ENCODE results near the gene SLC25A20.
A peak's percentile ranks its signal among the peaks of the same experiment; 100 is the strongest.
"Not testable (repeated sequence)": the region's sequence is repeated elsewhere in the genome, so short reads cannot be mapped to it uniquely, and the experiment has no call there.

Gene SLC25A20, protein sequence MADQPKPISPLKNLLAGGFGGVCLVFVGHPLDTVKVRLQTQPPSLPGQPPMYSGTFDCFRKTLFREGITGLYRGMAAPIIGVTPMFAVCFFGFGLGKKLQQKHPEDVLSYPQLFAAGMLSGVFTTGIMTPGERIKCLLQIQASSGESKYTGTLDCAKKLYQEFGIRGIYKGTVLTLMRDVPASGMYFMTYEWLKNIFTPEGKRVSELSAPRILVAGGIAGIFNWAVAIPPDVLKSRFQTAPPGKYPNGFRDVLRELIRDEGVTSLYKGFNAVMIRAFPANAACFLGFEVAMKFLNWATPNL

DNA sequence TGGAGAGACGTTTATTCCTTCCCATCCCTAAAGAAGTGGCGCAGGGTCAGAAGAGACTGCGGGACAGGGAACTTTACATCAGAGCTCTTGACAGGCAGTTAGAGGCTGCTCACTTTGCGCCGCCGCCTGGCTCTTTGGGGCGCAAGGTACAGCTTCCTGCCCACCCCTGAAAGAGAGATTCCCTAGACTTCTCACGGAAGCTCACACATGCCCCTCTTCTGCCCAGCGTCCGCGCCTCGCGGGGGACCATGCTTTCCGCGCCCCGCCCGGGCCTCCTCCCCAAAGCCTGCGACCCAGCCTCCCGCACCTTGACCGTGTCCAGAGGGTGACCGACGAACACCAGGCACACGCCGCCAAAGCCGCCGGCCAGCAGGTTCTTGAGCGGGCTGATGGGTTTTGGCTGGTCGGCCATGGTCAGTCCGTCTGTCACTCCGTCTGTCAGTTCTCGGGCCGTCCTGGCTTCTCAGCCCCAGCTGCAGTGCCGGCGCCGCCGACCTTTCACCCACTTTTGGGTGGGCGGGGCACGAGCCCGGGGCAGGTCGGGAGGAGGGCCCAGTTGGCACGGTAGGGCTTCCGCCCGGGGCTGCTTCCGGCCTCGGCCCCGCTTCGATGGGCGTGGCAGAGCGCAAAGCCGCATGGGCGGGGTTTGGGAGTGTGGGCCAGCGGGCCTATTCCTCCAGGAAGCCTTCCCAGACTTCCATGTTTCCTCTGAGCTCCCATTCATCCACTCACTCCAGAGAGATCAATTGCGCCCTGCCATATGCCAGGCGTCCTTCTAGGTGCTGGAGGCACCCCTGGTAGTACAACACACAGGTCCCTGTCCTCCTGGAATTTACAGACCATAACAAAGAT, at the start of gene SLC25A20:
Gene SLC25A20 (minus strand): TSS at position 500 of the 852 bp plus-strand sequence. CDS start 88 bp downstream, at position 412.
- peak; percentile 86 for DNase-seq

DNA sequence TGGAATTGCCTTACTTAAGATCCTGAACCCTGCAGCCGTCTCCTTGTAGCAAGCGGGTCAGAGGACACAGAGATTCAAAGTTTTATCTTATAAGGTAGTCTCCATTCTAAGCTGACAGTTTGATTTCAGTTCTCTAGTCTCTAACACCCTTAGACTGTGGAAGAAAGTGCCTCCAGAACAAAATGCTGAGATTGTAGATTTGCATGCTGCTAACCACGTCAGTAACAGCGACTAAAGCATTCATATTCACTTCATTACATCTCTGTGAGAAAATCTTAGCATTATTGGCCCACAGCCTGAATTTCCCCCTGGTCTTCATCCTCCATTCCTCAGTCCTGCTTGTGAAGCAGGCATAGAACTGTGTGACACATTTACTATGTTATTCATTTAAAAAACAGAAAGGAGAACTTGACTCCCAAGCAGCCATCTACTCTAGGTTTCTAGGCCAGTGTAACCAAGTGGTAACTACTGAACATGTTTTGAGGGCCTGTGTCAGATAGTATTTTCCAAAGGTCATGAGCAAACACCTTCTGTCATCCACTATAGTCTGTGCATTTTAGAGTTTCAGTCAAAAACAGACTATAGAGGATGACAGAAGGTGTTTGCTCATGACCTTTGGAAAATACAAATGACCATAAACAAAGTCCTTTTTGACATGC, 47.3 kb upstream of the SLC25A20 start:
- no peak for DNase-seq

DNA sequence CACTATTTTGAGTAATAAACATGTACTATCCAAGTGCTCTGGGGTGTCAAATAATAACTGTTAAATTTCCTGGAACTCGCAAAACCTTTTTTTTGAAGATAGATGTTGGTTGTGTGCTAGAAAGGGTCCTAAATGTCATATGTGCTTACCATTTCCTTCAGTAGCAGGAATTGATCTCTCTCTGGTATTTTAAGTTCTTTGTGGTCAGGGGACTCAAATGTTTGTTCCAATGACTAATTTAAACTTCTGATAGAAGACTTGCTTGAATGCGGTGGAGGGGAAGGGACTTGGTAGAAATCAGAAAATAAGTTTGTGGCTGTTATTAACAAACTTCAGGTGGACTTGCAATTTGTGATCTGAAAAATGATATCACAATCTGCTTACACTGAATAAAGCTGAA, 46.8 kb upstream of the SLC25A20 start:
- DNase-seq, result no peak

DNA sequence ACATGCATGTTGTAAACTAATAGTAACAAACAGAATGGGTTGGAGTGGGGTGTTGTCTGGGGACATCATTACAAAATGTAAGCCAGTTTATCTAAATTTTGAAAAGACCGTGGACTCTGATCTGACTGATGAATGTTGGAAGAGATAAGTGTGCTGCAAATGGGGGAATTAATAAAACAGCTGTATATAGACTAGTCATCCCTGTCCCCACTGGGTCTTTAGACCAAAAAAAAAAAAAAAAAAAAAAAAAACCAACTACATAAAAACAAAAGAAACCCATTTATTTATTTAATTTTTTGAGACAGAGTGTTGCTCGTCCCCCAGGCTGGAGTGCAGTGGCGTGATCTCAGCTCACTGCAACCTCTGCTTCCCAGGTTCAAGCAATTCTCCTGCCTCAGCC, 40.0 kb upstream of the SLC25A20 start:
- no peak for DNase-seq

DNA sequence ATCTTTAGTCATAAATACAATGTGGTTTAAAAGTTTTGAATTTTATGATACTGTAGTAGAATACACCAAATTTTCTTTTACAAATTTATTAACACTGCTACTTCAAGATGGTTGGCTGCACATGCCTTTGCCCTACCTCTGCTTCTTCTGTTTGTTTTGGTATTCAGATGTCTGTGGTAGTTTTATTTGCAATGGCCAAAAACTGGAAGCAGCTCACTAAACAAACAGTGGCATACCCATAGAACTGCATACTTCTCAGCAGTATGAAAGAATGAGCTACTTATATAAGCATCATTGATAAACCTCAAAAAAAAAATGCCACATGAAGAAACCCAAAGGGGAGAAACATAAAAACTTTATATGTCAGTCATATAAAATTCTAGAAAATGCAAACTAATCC, 39.5 kb upstream of the SLC25A20 start:
- DNase-seq, result no peak

GRCh38 chr3:48935530-48935929, 36.8 kb upstream of the SLC25A20 start:
- DNase-seq, result no peak

DNA sequence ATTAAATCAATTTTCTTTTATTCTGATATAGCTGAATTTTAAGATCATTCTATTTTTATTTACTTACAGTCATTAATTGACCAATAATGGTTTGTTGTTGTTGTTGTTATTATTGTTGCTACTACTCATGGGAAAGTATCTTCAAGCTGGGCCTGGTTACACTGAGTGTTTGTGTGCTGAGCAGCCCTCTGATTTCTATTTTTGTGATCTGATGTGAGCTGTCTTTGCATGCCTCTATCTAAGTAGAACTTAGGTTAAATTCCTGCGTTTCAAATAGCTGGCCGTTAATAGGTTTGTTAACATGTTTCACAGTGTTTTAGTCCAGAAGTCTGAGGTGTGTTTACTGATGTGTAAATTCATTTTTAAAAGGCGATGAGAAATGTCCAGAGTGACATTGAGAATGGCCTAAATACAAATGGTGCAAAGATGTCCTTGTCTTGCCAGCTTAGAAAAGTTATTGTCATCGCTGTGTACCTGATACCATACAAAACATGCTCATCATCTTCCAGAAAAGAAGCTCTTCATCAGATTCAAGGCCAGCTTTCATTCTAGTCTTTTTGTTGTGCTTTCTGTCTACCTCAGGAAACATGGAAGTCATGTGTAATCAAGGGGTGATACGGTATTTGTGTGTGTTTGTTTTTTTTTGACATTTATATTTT, 35.8 kb upstream of the SLC25A20 start:
- DNase-seq, result no peak

DNA sequence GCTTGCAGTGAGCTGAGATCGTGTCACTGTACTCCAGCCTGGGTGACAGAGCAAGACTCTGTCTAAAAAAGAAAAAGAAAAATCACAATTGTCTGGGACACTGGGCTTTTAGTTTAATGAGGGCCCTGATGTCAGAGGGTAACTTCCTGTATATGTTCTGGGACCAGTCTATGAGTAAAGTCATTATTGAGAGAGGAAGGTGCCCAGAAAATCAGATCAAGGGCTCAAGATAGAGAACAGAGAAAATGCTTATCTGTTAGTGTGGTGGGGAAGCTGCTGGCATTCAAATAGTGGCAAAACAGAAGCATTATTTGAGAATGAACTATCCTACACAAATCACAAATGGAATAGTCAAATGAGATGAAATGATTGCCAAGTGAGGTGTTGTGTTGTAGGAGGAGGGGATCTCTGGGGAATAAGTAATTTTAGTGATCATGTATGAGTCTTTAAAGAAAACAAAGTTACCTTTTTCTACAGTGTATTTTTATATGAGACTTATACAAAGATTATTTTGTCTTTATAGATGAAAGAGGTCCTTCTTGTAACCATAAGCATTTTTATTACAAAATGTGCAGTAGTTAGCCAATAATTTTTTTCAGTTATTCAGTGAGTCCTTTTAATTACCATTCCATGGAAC, 33.4 kb upstream of the SLC25A20 start:
- no peak for DNase-seq

GRCh38 chr3:48930590-48930989, 31.9 kb upstream of the SLC25A20 start:
- no peak for DNase-seq

DNA sequence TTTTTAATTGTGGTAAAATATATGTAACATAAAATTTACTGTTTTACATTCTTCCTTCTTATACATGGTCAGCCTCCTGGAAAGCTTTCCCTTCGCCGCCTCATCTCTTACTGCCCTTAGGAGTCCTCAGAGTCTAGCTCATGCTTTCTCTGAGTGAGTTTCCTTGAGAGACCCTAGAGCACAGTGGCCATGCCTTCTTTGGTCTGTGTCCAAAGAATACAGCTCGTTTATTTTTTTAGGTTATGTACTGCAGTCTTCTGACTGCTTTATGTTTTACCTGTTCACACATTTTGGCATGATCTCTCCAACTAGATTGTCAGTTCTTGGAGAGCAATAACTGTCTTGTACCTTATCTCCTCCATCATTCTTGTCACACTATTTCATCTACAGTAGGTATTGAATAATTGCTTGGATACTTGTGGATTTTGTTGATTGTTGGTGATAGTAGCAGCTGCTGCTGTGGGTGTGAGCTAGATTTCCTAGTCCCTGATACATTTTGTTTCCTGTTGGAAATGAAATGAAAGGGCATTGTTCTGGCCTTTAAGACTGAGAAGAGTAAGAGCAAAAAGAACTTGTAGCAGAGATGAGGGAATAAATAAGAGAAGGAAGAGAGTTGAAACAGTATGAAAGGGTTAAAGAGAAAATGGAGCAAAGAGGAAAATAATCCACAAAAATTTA, 30.8 kb upstream of the SLC25A20 start:
- DNase-seq, result no peak

DNA sequence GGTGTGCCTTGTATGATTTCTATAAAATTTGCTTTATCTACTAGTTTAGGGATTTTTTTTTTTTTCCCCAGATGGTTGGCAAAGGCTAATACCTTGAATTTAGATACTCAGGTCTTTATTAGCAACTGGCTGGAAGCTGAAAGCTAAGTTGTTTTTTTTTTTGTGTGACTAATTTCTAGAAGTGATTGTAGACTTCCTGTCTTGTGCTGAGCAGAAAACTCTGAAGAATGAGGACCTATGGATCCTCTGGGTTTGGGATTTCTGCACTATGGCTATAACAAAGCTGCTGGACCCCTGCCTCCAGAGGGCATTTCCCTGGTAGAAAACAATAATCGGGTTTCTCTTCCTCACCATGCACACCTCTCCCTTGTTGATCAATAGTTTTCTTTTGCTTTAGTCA, 30.0 kb upstream of the SLC25A20 start:
- no peak for DNase-seq

DNA sequence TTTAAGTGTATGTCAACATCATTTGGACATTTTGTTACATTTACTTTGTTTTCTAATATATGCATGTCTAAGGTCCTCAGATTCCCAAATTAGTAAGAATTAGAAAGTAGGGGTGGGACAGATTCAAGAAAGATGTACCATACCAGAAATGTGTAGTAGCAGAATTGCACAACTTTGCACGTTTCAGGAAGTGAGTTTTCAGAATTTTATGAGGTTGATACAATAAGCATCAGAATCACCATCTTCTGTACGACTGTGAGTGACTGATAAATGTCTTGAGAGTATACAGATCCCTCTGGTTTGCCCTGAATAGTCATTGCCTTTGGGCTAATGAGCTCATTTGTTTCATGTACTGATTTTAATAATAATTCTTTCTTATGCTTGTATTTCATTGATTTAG, 29.2 kb upstream of the SLC25A20 start:
- DNase-seq, result no peak

GRCh38 chr3:48926425-48927392, 28.0 kb upstream of the SLC25A20 start:
- DNase-seq, result peak; percentile 10

DNA sequence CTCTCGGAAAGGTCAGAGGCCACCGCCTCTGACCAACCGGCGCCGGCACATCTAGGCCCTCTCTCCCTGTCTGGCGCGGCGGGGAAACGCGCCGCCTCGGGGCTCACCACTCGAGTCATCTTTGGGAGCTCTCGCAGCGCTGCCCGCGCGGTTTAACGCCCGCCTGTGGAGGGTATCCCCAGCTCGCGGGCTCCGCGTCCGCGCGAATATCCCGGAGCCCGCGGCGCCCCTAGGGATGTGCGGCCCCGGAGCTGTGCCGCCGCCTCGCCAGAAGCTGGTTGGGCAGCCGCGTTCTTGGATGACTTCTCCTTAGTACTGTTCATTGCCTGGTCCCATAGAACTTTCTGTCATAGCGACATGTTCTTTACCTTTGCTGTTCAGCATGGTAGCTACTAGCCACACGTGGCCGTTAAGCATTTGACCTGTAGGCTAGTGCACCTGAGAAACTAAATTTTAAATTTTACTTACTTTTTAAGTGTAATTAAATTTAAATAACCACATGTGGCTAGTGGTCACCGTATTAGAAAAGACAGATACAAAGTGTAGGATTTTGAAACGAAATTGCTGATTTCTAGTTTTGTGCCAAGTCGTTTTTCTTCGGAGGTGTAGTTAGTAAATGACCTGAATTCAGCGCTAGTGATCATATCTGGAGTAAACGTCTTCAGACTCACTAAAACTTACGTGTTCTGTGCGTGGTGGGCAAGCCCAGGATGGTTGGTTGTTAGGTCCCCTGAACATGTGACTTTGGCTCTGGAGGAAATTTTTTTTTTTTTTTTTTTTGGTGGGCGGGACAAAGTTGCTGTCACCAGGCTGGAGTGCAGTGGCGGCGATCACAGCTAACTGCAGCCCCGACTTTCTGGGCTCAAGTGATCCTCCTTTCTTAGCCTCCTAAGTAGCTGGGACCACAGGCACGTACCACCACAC, 20.8 kb upstream of the SLC25A20 start:
- DNase-seq, result no peak

- DNase-seq, result peak; percentile 95
Observed at GRCh38 chr3:48918388-48919214, 19.9 kb upstream of the SLC25A20 start, which contains the start of gene ARIH2. Gene ARIH2 (plus strand): TSS chr3:48918842. CDS start chr3:48927559, 8,717 bp downstream.

GRCh38 chr3:48915296-48915695, 16.6 kb upstream of the SLC25A20 start:
- DNase-seq, result no peak

GRCh38 chr3:48907026-48907425, 8.3 kb upstream of the SLC25A20 start:
- DNase-seq, result not testable (repeated sequence)

- no peak for DNase-seq
Observed at GRCh38 chr3:48899273-48899672, 591 bp upstream of the SLC25A20 start.
